Keratinocyte (primary cell): ENCODE data around the gene SH2D5. TPM values are rescaled to one million over a fixed set of nuclear protein-coding genes. Genes with fewer than 3 reads are reported as not detected.

Source experiments
- DNase-seq: peaks from one replicate; pipeline ENCODE4 v3.0.0-alpha.2; 2011; ENCODE audit warnings: low read depth, missing footprints, low spot score
- FAIRE-seq: peaks from 2 replicates; lab custom pipeline; 2011; peaks lifted over from hg19 to GRCh38; lab: Jason Lieb, UNC
- H2AFZ ChIP-seq: 2 replicates; pipeline ENCODE4 v1.6.0; 2012; ENCODE audit warnings: low read length, control low read depth, inconsistent platforms; ENCODE audit not compliant: control insufficient read depth
- H3K27ac ChIP-seq: 2 replicates; pipeline ENCODE4 v1.5.1; 2011; ENCODE audit warnings: low read length; ENCODE audit not compliant: control insufficient read depth, insufficient read depth
- H3K27me3 ChIP-seq: 3 replicates; pipeline ENCODE4 v1.6.0; 2011; ENCODE audit warnings: low read length; ENCODE audit not compliant: control insufficient read depth, insufficient read depth; ENCODE audit errors: extremely low read depth
- H3K36me3 ChIP-seq, 2 experiments: 2 replicates in 1 of 2; 3 replicates in 1 of 2; pipeline ENCODE4 v1.5.1; 2011; ENCODE audit warnings: low read length in 2 of 2, mild to moderate bottlenecking in 1 of 2; ENCODE audit not compliant: control insufficient read depth in 2 of 2, insufficient read depth in 2 of 2; ENCODE audit errors: extremely low read depth in 1 of 2
- H3K4me1 ChIP-seq: 3 replicates; pipeline ENCODE4 v1.5.1; 2011; ENCODE audit warnings: low read length; ENCODE audit not compliant: control insufficient read depth, insufficient read depth; ENCODE audit errors: extremely low read depth
- H3K4me2 ChIP-seq: 3 replicates; pipeline ENCODE4 v1.6.0; 2011; ENCODE audit warnings: low read depth, low read length; ENCODE audit not compliant: control insufficient read depth, insufficient read depth; ENCODE audit errors: extremely low read depth
- H3K4me3 ChIP-seq, 3 experiments: fragments of 200-600 bp in 1 of 3; sonication (generic) in 1 of 3; 2 replicates in 2 of 3; 3 replicates in 1 of 3; pipeline ENCODE4 v1.5.1; 2011 to 2016; ENCODE audit warnings: low read length in 3 of 3, mild to moderate bottlenecking in 3 of 3, control low read depth in 2 of 3, inconsistent platforms in 1 of 3, low read depth in 1 of 3, mixed read lengths in 1 of 3, mixed run types in 1 of 3, moderate library complexity in 1 of 3; ENCODE audit not compliant: control insufficient read depth in 2 of 3, insufficient read depth in 2 of 3; ENCODE audit errors: extremely low read depth in 1 of 3
- H3K79me2 ChIP-seq: 2 replicates; pipeline ENCODE4 v1.6.0; 2012; ENCODE audit warnings: low read length; ENCODE audit not compliant: control insufficient read depth, insufficient read depth
- H3K9ac ChIP-seq: 3 replicates; pipeline ENCODE4 v1.6.0; 2011; ENCODE audit warnings: low read length; ENCODE audit not compliant: control insufficient read depth, insufficient read depth; ENCODE audit errors: extremely low read depth
- H3K9me1 ChIP-seq: 3 replicates; pipeline ENCODE4 v1.6.0; 2011; ENCODE audit warnings: low read length; ENCODE audit not compliant: control insufficient read depth, insufficient read depth; ENCODE audit errors: extremely low read depth
- H3K9me3 ChIP-seq: 2 replicates; pipeline ENCODE4 v1.5.1; 2012; ENCODE audit warnings: low read depth, low read length; ENCODE audit not compliant: control insufficient read depth
- H4K20me1 ChIP-seq: 3 replicates; pipeline ENCODE4 v1.6.0; 2011; ENCODE audit warnings: low read length; ENCODE audit not compliant: control insufficient read depth, insufficient read depth; ENCODE audit errors: extremely low read depth
- EZH2 ChIP-seq: IDR thresholded peaks from one replicate; pipeline ENCODE4 v1.6.1; 2012; ENCODE audit warnings: inconsistent platforms, mild to moderate bottlenecking, low read length, moderate library complexity
- dilution Hi-C: fragments of 300-500 bp; cut with MboI; formaldehyde crosslinking; loops from one replicate; pipeline ENCODE4 v1.7.0; 2020; ENCODE audit warnings: low sequenced_read_pairs; ENCODE audit not compliant: extremely low pct_ligation_motif_present
- polyA plus RNA-seq, 5 experiments: library from polyadenylated mRNA; depleted of rRNA in 3 of 5; stranded (reverse) in 3 of 5; stranded (forward) in 1 of 5; unstranded in 1 of 5; fragments of >200 nt; gene quantifications; 1 replicate in 1 of 5; 2 replicates in 3 of 5; 3 replicates in 1 of 5; pipeline versions ENCODE4 v1.2.1 to v1.2.3, GENCODE V29; 2011 to 2012; ENCODE audit warnings: missing spikeins in 2 of 5, low read depth in 1 of 5, low replicate concordance in 1 of 5
- TF ChIP-seq, protein P1 (sequence below), 3 experiments: IDR thresholded peaks in 1 of 3; conservative IDR thresholded peaks in 1 of 3; optimal IDR thresholded peaks in 1 of 3; 2 replicates in 2 of 3; 3 replicates in 1 of 3; pipeline versions ENCODE3 to v1.5.1; 2011; ENCODE audit warnings: low read length in 3 of 3, mild to moderate bottlenecking in 3 of 3, moderate library complexity in 2 of 3, control low read depth in 1 of 3, inconsistent platforms in 1 of 3; ENCODE audit not compliant: insufficient read depth in 2 of 3; ENCODE audit errors: extremely low read depth in 1 of 3

Gene SH2D5
- polyA plus RNA-seq, 1 donor (not counting 4 experiments of a cell fraction or from before 2014, with no cell fraction given) = 60.8 TPM

DNA sequence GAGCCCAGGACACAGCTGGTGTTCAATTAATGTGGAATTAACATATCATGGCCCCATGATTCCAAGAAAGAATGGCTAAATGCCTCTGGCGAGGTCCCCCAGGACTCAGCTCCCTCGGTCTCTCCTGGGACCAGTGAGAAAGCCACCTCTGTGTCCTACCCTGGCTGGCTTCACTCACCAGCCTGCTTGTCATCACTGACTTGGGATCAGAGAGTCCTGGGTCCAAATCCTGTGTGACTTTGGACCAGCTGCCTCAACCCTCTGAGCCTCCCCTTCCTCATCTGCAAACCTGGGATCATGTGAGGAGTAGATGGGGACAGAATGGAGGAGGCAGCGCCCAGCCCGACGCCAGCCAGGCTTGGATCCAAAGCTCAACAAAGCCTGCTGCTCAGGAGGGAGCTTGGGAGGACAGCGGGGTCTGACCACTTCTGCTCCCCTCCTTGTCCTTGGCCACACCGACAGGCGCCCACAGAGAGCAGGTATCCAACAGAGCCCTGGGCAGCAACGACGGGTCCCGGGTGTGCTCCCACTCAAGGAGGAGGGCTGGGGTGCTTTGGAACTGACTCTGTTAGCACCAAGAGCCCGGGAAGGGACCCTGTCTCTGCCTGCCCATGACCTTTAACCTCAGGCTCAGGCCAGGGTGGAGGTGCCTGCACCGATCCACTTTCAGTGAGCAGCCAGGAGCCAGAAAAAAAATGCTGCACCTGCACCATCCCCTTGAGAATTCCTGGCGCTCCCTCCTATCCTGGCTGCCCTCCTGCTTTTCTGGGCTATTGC is 3.2 kb downstream of the SH2D5 start:
- FAIRE-seq = no peak
- Histone ChIP-seq H2AFZ (no peak overlapping the region), H3K9me3 (peaks cover 2% of the 10 kb centered on the region), H3K9ac (peak overlapping the region; percentile 88), H4K20me1 (peaks cover 5% of the 10 kb centered on the region), H3K4me3 (peak overlapping the region; percentile 69 to 89 (median 75)), H3K9me1 (peaks cover 6% of the 10 kb centered on the region), H3K4me2 (peak overlapping the region; percentile 70), H3K4me1 (peaks cover 68% of the 10 kb centered on the region), H3K79me2 (peaks cover 67% of the 10 kb centered on the region), H3K27me3 (no peaks in the 10 kb centered on the region), H3K27ac (no peak overlapping the region), H3K36me3 (peaks cover 19 to 47% of the 10 kb centered on the region in 2 experiments)
- DNase-seq = no peak
- TF ChIP-seq, protein P1, sequence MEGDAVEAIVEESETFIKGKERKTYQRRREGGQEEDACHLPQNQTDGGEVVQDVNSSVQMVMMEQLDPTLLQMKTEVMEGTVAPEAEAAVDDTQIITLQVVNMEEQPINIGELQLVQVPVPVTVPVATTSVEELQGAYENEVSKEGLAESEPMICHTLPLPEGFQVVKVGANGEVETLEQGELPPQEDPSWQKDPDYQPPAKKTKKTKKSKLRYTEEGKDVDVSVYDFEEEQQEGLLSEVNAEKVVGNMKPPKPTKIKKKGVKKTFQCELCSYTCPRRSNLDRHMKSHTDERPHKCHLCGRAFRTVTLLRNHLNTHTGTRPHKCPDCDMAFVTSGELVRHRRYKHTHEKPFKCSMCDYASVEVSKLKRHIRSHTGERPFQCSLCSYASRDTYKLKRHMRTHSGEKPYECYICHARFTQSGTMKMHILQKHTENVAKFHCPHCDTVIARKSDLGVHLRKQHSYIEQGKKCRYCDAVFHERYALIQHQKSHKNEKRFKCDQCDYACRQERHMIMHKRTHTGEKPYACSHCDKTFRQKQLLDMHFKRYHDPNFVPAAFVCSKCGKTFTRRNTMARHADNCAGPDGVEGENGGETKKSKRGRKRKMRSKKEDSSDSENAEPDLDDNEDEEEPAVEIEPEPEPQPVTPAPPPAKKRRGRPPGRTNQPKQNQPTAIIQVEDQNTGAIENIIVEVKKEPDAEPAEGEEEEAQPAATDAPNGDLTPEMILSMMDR (optimal IDR thresholded peaks at IDR 0.05 in 1 of 3, IDR thresholded peaks at IDR 0.05 in 1 of 3, conservative IDR thresholded peaks at IDR 0.05 in 1 of 3; ENCODE audit: extremely low read depth in 1 of 3, insufficient read depth in 2 of 3, low read length in 3 of 3) = no peak
- no peak for TF ChIP-seq EZH2
- dilution Hi-C loops = no loop called here

DNA sequence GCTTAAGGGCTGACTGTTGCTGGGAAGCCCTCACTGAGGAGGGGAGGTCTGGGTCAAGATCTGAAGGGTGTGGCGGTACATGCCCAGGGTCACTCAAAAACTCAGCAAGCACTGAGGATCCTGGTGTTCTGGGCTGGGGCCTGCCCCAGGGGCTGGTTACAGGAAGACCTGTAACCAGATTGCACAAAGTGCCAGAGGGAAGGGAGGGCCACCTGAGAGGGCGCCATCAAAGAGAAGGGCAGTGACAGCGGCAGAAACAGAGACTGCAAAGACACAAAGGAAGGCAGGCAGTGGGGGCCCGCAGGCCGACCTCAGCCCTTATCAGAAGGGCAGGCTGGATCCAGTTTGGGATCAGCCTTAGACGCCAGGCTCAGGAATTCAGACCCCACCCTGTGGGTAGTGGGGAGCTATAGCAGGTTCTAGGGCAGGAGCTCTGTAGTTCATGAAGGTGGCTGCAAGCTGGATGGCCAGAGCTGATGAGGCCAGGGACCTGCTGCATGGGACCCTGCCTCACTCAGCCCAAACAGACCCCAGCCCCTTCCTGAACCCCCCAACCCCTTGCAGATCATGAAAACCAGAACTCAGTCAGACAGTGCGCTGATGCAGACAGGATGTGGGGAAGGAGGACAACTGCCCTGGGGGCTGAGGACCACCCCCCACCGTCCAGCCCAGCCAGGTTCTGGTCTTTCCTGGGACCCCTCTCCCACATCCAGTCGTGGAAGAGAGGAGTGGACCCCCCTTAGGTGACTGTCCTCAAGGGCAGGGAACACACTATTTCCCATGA is 3.9 kb downstream of the SH2D5 start:
- H3K79me2 ChIP-seq = peaks cover 69% of the 10 kb centered on the region
- no peak overlapping the region for H2AFZ ChIP-seq
- H3K4me1 ChIP-seq = peaks cover 61% of the 10 kb centered on the region
- dilution Hi-C loops = no loop called here
- H3K9ac ChIP-seq = no peak overlapping the region
- no peak overlapping the region for H3K27ac ChIP-seq
- FAIRE-seq (peak; percentile 20), DNase-seq (no peak)
- H4K20me1 ChIP-seq = peaks cover 5% of the 10 kb centered on the region
- no peak for TF ChIP-seq EZH2
- TF ChIP-seq, protein P1 (optimal IDR thresholded peaks at IDR 0.05 in 1 of 3, IDR thresholded peaks at IDR 0.05 in 1 of 3, conservative IDR thresholded peaks at IDR 0.05 in 1 of 3; ENCODE audit: extremely low read depth in 1 of 3, insufficient read depth in 2 of 3, low read length in 3 of 3) = no peak
- peaks cover 6% of the 10 kb centered on the region for H3K9me1 ChIP-seq
- peaks cover 26 to 54% of the 10 kb centered on the region in 2 experiments for H3K36me3 ChIP-seq
- H3K4me3 ChIP-seq = peak overlapping the region in 2 of 3 experiments; percentile 69 to 75
- H3K27me3 ChIP-seq = no peaks in the 10 kb centered on the region
- peaks cover 2% of the 10 kb centered on the region for H3K9me3 ChIP-seq
- H3K4me2 ChIP-seq = peak overlapping the region; percentile 70
